ENCODE measurements around the gene ATP2A1. TPM values are rescaled to one million over a fixed set of nuclear protein-coding genes. Genes with fewer than 3 reads are reported as not detected.

Gene ATP2A1
- polyA plus RNA-seq, 1 donor (not counting 4 experiments of a cell fraction or from before 2014, with no cell fraction given), result 0.12 TPM

DNA sequence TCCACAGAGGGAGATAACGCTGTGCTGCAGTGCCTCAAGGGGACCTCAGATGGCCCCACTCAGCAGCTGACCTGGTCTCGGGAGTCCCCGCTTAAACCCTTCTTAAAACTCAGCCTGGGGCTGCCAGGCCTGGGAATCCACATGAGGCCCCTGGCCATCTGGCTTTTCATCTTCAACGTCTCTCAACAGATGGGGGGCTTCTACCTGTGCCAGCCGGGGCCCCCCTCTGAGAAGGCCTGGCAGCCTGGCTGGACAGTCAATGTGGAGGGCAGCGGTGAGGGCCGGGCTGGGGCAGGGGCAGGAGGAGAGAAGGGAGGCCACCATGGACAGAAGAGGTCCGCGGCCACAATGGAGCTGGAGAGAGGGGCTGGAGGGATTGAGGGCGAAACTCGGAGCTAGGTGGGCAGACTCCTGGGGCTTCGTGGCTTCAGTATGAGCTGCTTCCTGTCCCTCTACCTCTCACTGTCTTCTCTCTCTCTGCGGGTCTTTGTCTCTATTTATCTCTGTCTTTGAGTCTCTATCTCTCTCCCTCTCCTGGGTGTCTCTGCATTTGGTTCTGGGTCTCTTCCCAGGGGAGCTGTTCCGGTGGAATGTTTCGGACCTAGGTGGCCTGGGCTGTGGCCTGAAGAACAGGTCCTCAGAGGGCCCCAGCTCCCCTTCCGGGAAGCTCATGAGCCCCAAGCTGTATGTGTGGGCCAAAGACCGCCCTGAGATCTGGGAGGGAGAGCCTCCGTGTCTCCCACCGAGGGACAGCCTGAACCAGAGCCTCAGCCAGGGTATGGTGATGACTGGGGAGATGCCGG is 54.3 kb downstream of the ATP2A1 start:
- no peaks in the 10 kb centered on the region for H3K9me3 ChIP-seq (ENCODE audit: control insufficient read depth, low read depth, low read length)
- FAIRE-seq (no peak), DNase-seq (ENCODE audit: low read depth, low spot score) (no peak)
- no peaks in the 10 kb centered on the region for H3K79me2 ChIP-seq (ENCODE audit: control insufficient read depth, insufficient read depth, low read length)
- no peak overlapping the region for H2AFZ ChIP-seq (ENCODE audit: control insufficient read depth, low read length)
- H3K27me3 ChIP-seq (ENCODE audit: control insufficient read depth, extremely low read depth, insufficient read depth, low read length), result no peaks in the 10 kb centered on the region
- dilution Hi-C loops (cut with MboI; ENCODE audit: extremely low pct_ligation_motif_present, low sequenced_read_pairs), result no loop called here
- no peak overlapping the region for H3K27ac ChIP-seq (ENCODE audit: control insufficient read depth, insufficient read depth, low read length)
- no peaks in the 10 kb centered on the region for H4K20me1 ChIP-seq (ENCODE audit: control insufficient read depth, extremely low read depth, insufficient read depth, low read length)
- H3K4me3 ChIP-seq (ENCODE audit: control insufficient read depth in 2 of 3, extremely low read depth in 1 of 3, insufficient read depth in 2 of 3, low read depth in 1 of 3, low read length in 3 of 3), result no peak overlapping the region
- H3K4me1 ChIP-seq (ENCODE audit: control insufficient read depth, extremely low read depth, insufficient read depth, low read length), result no peaks in the 10 kb centered on the region
- no peaks in the 10 kb centered on the region for H3K36me3 ChIP-seq (ENCODE audit: control insufficient read depth in 2 of 2, extremely low read depth in 1 of 2, insufficient read depth in 2 of 2, low read length in 2 of 2)
- H3K4me2 ChIP-seq (ENCODE audit: control insufficient read depth, extremely low read depth, insufficient read depth, low read depth, low read length), result no peak overlapping the region
- no peak for TF ChIP-seq EZH2 (IDR thresholded peaks at IDR 0.05; ENCODE audit: low read length)
- TF ChIP-seq, protein P1, sequence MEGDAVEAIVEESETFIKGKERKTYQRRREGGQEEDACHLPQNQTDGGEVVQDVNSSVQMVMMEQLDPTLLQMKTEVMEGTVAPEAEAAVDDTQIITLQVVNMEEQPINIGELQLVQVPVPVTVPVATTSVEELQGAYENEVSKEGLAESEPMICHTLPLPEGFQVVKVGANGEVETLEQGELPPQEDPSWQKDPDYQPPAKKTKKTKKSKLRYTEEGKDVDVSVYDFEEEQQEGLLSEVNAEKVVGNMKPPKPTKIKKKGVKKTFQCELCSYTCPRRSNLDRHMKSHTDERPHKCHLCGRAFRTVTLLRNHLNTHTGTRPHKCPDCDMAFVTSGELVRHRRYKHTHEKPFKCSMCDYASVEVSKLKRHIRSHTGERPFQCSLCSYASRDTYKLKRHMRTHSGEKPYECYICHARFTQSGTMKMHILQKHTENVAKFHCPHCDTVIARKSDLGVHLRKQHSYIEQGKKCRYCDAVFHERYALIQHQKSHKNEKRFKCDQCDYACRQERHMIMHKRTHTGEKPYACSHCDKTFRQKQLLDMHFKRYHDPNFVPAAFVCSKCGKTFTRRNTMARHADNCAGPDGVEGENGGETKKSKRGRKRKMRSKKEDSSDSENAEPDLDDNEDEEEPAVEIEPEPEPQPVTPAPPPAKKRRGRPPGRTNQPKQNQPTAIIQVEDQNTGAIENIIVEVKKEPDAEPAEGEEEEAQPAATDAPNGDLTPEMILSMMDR (optimal IDR thresholded peaks at IDR 0.05 in 1 of 3, IDR thresholded peaks at IDR 0.05 in 1 of 3, conservative IDR thresholded peaks at IDR 0.05 in 1 of 3; ENCODE audit: extremely low read depth in 1 of 3, insufficient read depth in 2 of 3, low read length in 3 of 3), result no peak
- no peak overlapping the region for H3K9ac ChIP-seq (ENCODE audit: control insufficient read depth, extremely low read depth, insufficient read depth, low read length)
- H3K9me1 ChIP-seq (ENCODE audit: control insufficient read depth, extremely low read depth, insufficient read depth, low read length), result no peaks in the 10 kb centered on the region

GRCh38 chr16:28933171-28933570 is 54.9 kb downstream of the ATP2A1 start:
- H2AFZ ChIP-seq (ENCODE audit: control insufficient read depth, low read length), result no peak overlapping the region
- DNase-seq (ENCODE audit: low read depth, low spot score), result no peak

More at GRCh38 chr16:28933171-28933570, 54.9 kb downstream of the ATP2A1 start:
- H3K27ac ChIP-seq (ENCODE audit: control insufficient read depth, insufficient read depth, low read length), result no peak overlapping the region
- H3K27me3 ChIP-seq (ENCODE audit: control insufficient read depth, extremely low read depth, insufficient read depth, low read length), result no peaks in the 10 kb centered on the region
- no peak overlapping the region for H3K4me3 ChIP-seq (ENCODE audit: control insufficient read depth in 2 of 3, extremely low read depth in 1 of 3, insufficient read depth in 2 of 3, low read depth in 1 of 3, low read length in 3 of 3)
- H3K36me3 ChIP-seq (ENCODE audit: control insufficient read depth in 2 of 2, extremely low read depth in 1 of 2, insufficient read depth in 2 of 2, low read length in 2 of 2), result no peaks in the 10 kb centered on the region
- no peaks in the 10 kb centered on the region for H3K9me1 ChIP-seq (ENCODE audit: control insufficient read depth, extremely low read depth, insufficient read depth, low read length)
- H3K9ac ChIP-seq (ENCODE audit: control insufficient read depth, extremely low read depth, insufficient read depth, low read length), result no peak overlapping the region
- no peaks in the 10 kb centered on the region for H3K9me3 ChIP-seq (ENCODE audit: control insufficient read depth, low read depth, low read length)
- no peaks in the 10 kb centered on the region for H4K20me1 ChIP-seq (ENCODE audit: control insufficient read depth, extremely low read depth, insufficient read depth, low read length)
- no peaks in the 10 kb centered on the region for H3K4me1 ChIP-seq (ENCODE audit: control insufficient read depth, extremely low read depth, insufficient read depth, low read length)
- TF ChIP-seq, protein P1 (optimal IDR thresholded peaks at IDR 0.05 in 1 of 3, IDR thresholded peaks at IDR 0.05 in 1 of 3, conservative IDR thresholded peaks at IDR 0.05 in 1 of 3; ENCODE audit: extremely low read depth in 1 of 3, insufficient read depth in 2 of 3, low read length in 3 of 3), result no peak
- TF ChIP-seq EZH2 (IDR thresholded peaks at IDR 0.05; ENCODE audit: low read length), result no peak
- FAIRE-seq, result no peak
- dilution Hi-C loops (cut with MboI; ENCODE audit: extremely low pct_ligation_motif_present, low sequenced_read_pairs), result no loop called here
- H3K79me2 ChIP-seq (ENCODE audit: control insufficient read depth, insufficient read depth, low read length), result no peaks in the 10 kb centered on the region
- H3K4me2 ChIP-seq (ENCODE audit: control insufficient read depth, extremely low read depth, insufficient read depth, low read depth, low read length), result no peak overlapping the region
